Stimulated activated CD4-positive, alpha-beta T cell treated with anti-CD3 and anti-CD28 coated beads, Interleukin-1b, Interleukin-23, amount 100 ng/mL, for 4 hours (primary cell): Measurements from ENCODE around the gene SYPL2.
"Not testable (repeated sequence)": the region's sequence is repeated elsewhere in the genome, so short reads cannot be mapped to it uniquely, and the experiment has no call there.

ENCODE experiments used
- DNase-seq, 2 donors: peaks; one replicate each; pipeline ENCODE4 v3.0.0-alpha.2; 2020; ENCODE audit warnings: low read depth in 2 of 2

Gene SYPL2

GRCh38 chr1:109470245-109470644, 3.9 kb downstream of the SYPL2 start:
- DNase-seq, result no peak

DNA sequence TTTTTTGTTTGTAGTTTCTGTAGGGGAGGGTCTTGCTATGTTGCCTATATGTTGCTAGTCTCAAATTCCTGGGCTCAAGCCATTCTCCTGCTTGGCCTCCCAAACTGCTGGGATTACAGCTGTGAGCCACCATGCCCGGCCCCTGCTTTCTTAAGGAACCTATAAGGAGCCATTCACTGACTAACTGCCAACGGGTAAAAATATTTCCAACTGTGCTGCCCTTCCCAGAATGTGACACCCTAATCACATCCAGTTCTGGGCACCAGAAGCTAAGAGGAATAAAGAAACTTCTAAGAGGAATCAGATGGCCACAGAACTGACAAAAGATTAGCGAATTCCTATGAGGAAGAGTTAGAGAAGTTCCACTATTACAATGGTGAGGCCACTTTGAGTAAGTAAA, 6.4 kb downstream of the SYPL2 start:
- no peak for DNase-seq

- DNase-seq, result not testable (repeated sequence)
These were observed 7.1 kb downstream of the SYPL2 start for GRCh38 chr1:109473284-109474057.

- DNase-seq, result no peak
These were observed 8.4 kb downstream of the SYPL2 start for GRCh38 chr1:109474697-109475096.

DNA sequence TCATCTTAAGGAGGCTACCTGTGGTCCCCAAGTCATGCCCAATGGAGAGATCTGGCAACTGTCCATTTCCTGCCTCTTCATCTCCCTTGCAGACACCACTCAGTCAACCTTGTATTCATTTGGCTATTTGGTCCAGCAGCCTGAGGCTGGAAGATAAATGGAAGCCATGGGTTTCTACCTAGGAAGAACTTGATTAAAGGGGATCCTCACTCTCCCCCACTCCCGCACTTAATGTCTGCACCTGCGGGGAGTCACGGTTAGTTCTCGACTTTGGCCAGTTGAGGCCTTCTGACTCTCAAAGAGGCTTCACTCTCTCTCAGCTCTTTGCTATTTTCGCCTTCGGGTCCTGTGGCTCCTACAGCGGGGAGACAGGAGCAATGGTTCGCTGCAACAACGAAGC, 8.9 kb downstream of the SYPL2 start:
- DNase-seq, result no peak

- no peak for DNase-seq
These were observed 10.5 kb downstream of the SYPL2 start for GRCh38 chr1:109476825-109477224.

GRCh38 chr1:109477821-109478220, 11.5 kb downstream of the SYPL2 start:
- DNase-seq, result no peak

GRCh38 chr1:109478806-109479205, 12.5 kb downstream of the SYPL2 start:
- no peak for DNase-seq

DNA sequence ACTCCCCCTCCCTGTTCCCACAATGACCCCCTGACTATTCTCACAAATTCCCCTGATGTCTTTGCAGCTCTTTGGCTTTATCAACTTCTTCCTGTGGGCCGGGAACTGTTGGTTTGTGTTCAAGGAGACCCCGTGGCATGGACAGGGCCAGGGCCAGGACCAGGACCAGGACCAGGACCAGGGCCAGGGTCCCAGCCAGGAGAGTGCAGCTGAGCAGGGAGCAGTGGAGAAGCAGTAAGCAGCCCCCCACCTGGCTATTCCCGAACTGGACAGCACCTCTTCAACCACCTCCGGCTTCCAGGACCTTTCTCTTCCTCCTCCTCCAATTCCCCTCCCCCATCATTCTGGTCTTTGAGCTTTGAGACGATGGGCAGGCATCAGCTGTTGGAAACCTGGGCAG, 13.0 kb downstream of the SYPL2 start:
- DNase-seq, result no peak

GRCh38 chr1:109479901-109480300, 13.6 kb downstream of the SYPL2 start:
- no peak for DNase-seq

DNA sequence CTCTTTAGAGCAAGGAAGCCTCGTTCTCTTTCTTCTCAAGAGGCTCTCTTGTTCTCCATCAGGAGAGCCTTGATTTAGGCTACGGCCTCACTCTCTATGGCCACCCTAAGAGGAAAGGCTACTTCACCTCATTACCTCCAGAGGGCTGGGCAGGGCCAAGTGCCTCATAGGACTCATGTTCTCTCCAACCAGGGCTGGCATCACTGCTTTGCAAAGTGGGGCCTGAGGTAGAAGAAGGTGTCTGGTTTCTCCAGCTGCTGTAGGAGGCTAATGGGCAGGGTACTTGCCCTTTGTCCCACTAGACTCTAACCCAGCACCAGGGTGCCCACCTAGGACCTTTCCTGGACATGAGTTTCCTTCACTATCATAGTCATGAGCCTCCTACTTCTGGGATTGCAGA, 15.3 kb downstream of the SYPL2 start:
- DNase-seq, result no peak

- DNase-seq, result no peak
These were observed 15.9 kb downstream of the SYPL2 start for GRCh38 chr1:109482242-109482641.

DNA sequence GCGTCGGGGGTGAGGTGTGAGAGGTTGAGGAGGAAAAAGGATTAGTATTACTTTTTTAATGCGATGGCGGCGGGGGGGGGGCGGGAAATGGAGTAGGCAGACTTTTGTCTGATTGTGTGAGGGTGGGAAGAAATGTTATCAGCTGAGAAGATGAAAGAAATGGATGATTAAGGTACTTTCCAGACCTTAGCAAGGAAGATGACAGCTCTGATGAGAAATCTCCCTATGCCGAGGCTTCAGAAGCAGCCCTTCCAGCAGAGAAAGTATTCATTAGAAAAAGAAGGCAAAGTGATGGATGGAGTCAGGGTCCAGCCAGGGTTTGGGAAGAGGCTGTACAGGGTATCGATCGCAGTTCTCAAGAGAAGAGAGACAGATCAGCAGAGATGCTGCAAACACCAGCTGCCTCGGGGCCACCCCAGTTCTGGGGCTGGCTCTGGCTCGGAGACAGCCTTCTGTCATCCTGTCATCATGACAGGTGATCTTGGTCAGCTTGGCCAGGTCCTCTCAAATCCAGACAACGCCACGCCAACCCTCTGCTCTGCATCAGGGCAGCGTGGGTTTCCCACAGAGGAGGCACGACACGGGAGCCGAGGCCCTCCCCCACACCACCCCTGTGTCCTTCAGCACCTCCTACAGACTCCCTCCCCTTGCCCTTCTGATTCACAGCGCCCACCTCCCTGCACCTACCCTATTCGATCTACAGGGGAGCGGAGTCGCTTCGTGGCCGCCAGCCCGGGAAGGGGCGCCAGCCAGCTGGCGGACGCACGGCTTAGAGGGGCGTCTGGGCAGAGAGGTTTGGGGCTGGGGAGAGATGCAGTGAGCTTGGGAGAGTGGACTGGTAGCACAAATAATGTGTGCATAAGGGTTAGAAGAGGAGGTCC, 16.7 kb downstream of the SYPL2 start:
- DNase-seq, result no peak

GRCh38 chr1:109483672-109484518, 17.5 kb downstream of the SYPL2 start, which contains the start of gene ATXN7L2:
Gene ATXN7L2, plus strand, starts transcription at chr1:109483905. Its CDS starts 49 bp downstream, at chr1:109483954.
- peak; percentile 87 for DNase-seq

DNA sequence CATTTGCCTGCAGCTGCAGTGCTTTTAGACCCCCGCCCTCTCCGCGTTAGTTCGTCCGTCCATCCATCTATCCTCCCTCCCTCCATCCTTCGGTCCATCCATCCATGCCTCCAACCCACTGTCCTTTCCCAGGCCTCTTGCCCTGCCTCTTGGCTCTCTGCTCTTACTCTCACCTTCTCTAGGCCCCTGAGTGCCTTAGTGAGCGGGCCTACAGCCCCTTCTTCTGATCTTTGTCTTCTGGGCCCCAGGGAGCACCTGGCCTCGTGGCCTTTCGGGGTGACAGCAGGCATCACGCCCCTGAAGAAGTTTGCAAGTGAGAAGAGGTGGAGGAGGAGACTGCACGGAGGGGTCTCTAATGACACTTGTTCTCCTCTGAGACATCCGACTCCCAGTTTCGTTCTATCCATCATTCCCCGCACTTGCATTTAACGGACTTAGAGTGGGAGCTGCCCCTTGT, 18.2 kb downstream of the SYPL2 start:
- DNase-seq, result no peak

GRCh38 chr1:109485001-109485400, 18.7 kb downstream of the SYPL2 start:
- DNase-seq, result no peak

DNA sequence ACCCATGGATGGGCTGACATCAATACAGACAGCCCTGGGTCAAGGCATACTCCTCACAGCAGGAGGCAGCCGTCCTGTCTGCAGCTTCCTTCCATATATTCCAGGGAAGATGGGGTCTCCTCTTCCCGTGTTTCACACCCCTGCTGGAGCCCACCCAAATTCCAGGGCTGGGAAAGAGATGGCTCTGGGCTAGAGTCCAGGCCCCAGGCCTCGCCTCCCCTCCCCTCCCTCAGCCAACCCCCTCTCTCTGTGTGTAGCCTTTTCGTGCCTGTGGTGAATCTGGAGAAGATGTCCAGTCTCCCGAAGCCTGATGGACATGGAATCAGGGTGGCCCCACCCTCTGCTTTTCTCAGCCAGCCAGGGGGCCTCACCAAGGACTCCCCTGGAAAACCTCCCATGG, 20.9 kb downstream of the SYPL2 start:
- DNase-seq, result no peak

GRCh38 chr1:109488201-109488600, 21.9 kb downstream of the SYPL2 start:
- no peak for DNase-seq

- no peak for DNase-seq
These were observed 22.4 kb downstream of the SYPL2 start for GRCh38 chr1:109488696-109489095.

- DNase-seq, result peak; percentile 60 to 70
These were observed 23.9 kb downstream of the SYPL2 start for GRCh38 chr1:109490029-109490933.

DNA sequence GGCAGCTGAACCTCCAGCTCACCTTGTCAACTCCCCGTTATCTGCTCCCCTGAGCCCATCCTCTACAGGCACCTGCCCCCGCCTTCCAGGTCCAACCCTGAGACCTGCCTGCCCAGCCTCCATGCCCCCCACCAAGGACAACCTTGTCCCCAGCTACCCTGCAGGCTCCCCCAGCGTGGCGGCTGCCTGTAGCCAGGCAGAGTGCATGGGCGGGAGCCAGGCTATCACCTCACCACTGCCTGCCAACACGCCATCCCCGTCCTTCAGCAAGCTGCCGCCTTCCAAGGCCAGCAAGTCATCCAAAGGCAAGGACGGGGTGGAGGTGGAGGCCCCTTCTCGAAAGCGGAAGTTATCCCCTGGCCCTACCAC, 24.6 kb downstream of the SYPL2 start:
- DNase-seq, result no peak
